SK-N-SH (cell line): Measurements from ENCODE around the gene GNAL. TPM values are rescaled to one million over a fixed set of nuclear protein-coding genes. Genes with fewer than 3 reads are reported as not detected.

Experiments
- CTCF ChIA-PET: fragments of 300-600, 350-600 bp; formaldehyde crosslinking; extraction: SDS; loops from one replicate; lab custom pipeline; 2021; lab: Yijun Ruan, JAX
- POLR2A ChIA-PET: fragments of 350-600 bp; sonication (Branson Sonifier 250); formaldehyde crosslinking; extraction: SDS; loops from one replicate; lab custom pipeline; 2020; ENCODE audit warnings: antibody characterized with exemption, inconsistent platforms; lab: Yijun Ruan, JAX
- DNase-seq: peaks from one replicate; pipeline ENCODE4 v3.0.0; 2012
- H2AFZ ChIP-seq: fragments of 200-600 bp; sonication (generic); 2 replicates; pipeline ENCODE4 v1.8.1; 2016; ENCODE audit warnings: antibody characterized with exemption, mild to moderate bottlenecking, low read depth
- H3F3A ChIP-seq: fragments of 200-600 bp; sonication (generic); replicated peaks from 2 replicates; pipeline ENCODE3; 2016; ENCODE audit warnings: antibody characterized with exemption, mild to moderate bottlenecking; ENCODE audit not compliant: insufficient read depth
- H3K27ac ChIP-seq, 2 experiments: fragments of 200-500 bp in 1 of 2; fragments of 200-600 bp in 1 of 2; sonication (Bioruptor generic) in 1 of 2; sonication (generic), shearing (Covaris generic) in 1 of 2; 2 replicates each; pipeline versions ENCODE4 v1.5.1 to v1.6.1; 2014 to 2016; ENCODE audit warnings: low read depth in 2 of 2, inconsistent platforms in 1 of 2, low read length in 1 of 2, mild to moderate bottlenecking in 1 of 2, mixed read lengths in 1 of 2
- H3K27me3 ChIP-seq: fragments of 200-600 bp; sonication (generic), shearing (Covaris generic); 2 replicates; pipeline ENCODE4 v1.6.1; 2016; ENCODE audit warnings: mixed run types; ENCODE audit not compliant: insufficient read depth
- H3K36me3 ChIP-seq, 2 experiments: fragments of 200-500 bp in 1 of 2; fragments of 200-600 bp in 1 of 2; sonication (Bioruptor generic) in 1 of 2; sonication (generic) in 1 of 2; replicated peaks in 1 of 2; 2 replicates each; pipeline versions ENCODE3 to v1.5.1; 2014 to 2016; ENCODE audit warnings: low read length in 1 of 2, mild to moderate bottlenecking in 1 of 2; ENCODE audit not compliant: insufficient read depth in 2 of 2, control insufficient read depth in 1 of 2
- H3K4me1 ChIP-seq, 2 experiments: fragments of 200-500 bp in 1 of 2; fragments of 200-600 bp in 1 of 2; sonication (Bioruptor generic) in 1 of 2; sonication (generic), shearing (Covaris generic) in 1 of 2; 2 replicates each; pipeline versions ENCODE4 v1.5.1 to v1.6.1; 2014 to 2016; ENCODE audit warnings: low read depth in 1 of 2, low read length in 1 of 2, mixed run types in 1 of 2; ENCODE audit not compliant: insufficient read depth in 2 of 2, control insufficient read depth in 1 of 2
- H3K4me2 ChIP-seq: fragments of 200-600 bp; sonication (generic), shearing (Covaris generic); 2 replicates; pipeline ENCODE4 v1.6.1; 2017; ENCODE audit warnings: mixed run types
- H3K4me3 ChIP-seq, 2 experiments: fragments of 200-500 bp in 1 of 2; fragments of 200-600 bp in 1 of 2; sonication (Bioruptor generic) in 1 of 2; sonication (generic), shearing (Covaris generic) in 1 of 2; 2 replicates each; pipeline versions ENCODE4 v1.5.1 to v1.8.1; 2014 to 2016; ENCODE audit warnings: low read depth in 2 of 2, inconsistent platforms in 1 of 2, low read length in 1 of 2, mild to moderate bottlenecking in 1 of 2, mixed read lengths in 1 of 2, moderate library complexity in 1 of 2
- H3K79me2 ChIP-seq: fragments of 200-600 bp; sonication (generic); 2 replicates; pipeline ENCODE4 v1.8.1; 2017; ENCODE audit warnings: mild to moderate bottlenecking; ENCODE audit not compliant: insufficient read depth
- H3K9ac ChIP-seq: fragments of 200-600 bp; sonication (generic); 2 replicates; pipeline ENCODE4 v1.6.1; 2017; ENCODE audit warnings: mixed run types
- H3K9me2 ChIP-seq: fragments of 200-600 bp; sonication (generic); 2 replicates; pipeline ENCODE4 v1.6.1; 2017; ENCODE audit warnings: mixed run types
- H3K9me3 ChIP-seq: fragments of 200-600 bp; sonication (generic); 2 replicates; pipeline ENCODE4 v1.6.1; 2017; ENCODE audit warnings: mixed run types, mild to moderate bottlenecking, moderate library complexity
- H4K20me1 ChIP-seq: fragments of 200-600 bp; sonication (generic); 2 replicates; pipeline ENCODE4 v1.6.1; 2017; ENCODE audit warnings: mild to moderate bottlenecking, mixed run types; ENCODE audit not compliant: insufficient read depth
- ELF1 ChIP-seq: IDR thresholded peaks from 2 replicates; pipeline ENCODE4 v1.4.0; 2012
- EP300 ChIP-seq, 2 experiments: IDR thresholded peaks; 2 replicates each; pipeline versions ENCODE4 v1.4.0 to v1.6.1; 2012; ENCODE audit warnings: borderline replicate concordance in 1 of 2, low read depth in 1 of 2, low read length in 1 of 2
- FOSL2 ChIP-seq: IDR thresholded peaks from 2 replicates; pipeline ENCODE4 v1.4.0; 2012; ENCODE audit warnings: low read depth, mild to moderate bottlenecking, moderate library complexity, borderline replicate concordance
- FOXJ3 ChIP-seq: sonication (generic); formaldehyde crosslinking; IDR thresholded peaks from 2 replicates; pipeline ENCODE4 v1.5.1; 2020; ENCODE audit warnings: mild to moderate bottlenecking, missing genetic modification reagents
- FOXM1 ChIP-seq: IDR thresholded peaks from 2 replicates; pipeline ENCODE4 v1.4.0; 2012; ENCODE audit warnings: low read depth, mild to moderate bottlenecking
- MEF2A ChIP-seq: IDR thresholded peaks from 2 replicates; pipeline ENCODE4 v1.4.0; 2012; ENCODE audit warnings: low read depth, borderline replicate concordance
- MXI1 ChIP-seq: IDR thresholded peaks from 2 replicates; pipeline ENCODE4 v1.6.1; 2012; ENCODE audit warnings: mild to moderate bottlenecking, low read depth, low read length, improper control_type of control experiment
- NFIC ChIP-seq: IDR thresholded peaks from 2 replicates; pipeline ENCODE4 v1.4.0; 2012; ENCODE audit warnings: borderline replicate concordance
- NRF1 ChIP-seq: IDR thresholded peaks from 2 replicates; pipeline ENCODE4 v1.6.1; 2012; ENCODE audit warnings: low read depth, mild to moderate bottlenecking, low read length
- POLR2AphosphoS5 ChIP-seq: IDR thresholded peaks from 2 replicates; pipeline ENCODE4 v1.6.1; 2012; ENCODE audit warnings: low read depth, low read length
- RAD21 ChIP-seq: IDR thresholded peaks from 2 replicates; pipeline ENCODE4 v1.6.1; 2012; ENCODE audit warnings: mild to moderate bottlenecking, low read length
- RCOR1 ChIP-seq: fragments of 150-350 bp; IDR thresholded peaks from 2 replicates; pipeline ENCODE4 v1.6.1; 2017; ENCODE audit warnings: antibody characterized with exemption, low read length
- REST ChIP-seq: IDR thresholded peaks from 2 replicates; pipeline ENCODE4 v1.6.1; 2012; ENCODE audit warnings: mild to moderate bottlenecking, low read depth, low read length, moderate library complexity
- RXRA ChIP-seq: IDR thresholded peaks from 2 replicates; pipeline ENCODE4 v1.4.0; 2012; ENCODE audit warnings: low read depth, mild to moderate bottlenecking, borderline replicate concordance
- TAF1 ChIP-seq: IDR thresholded peaks from 2 replicates; pipeline ENCODE4 v1.6.1; 2012; ENCODE audit warnings: low read depth, mild to moderate bottlenecking, low read length, moderate library complexity, borderline replicate concordance
- TCF12 ChIP-seq: IDR thresholded peaks from 2 replicates; pipeline ENCODE4 v1.4.0; 2012
- TEAD4 ChIP-seq: IDR thresholded peaks from 2 replicates; pipeline ENCODE4 v1.4.0; 2012; ENCODE audit warnings: mild to moderate bottlenecking, borderline replicate concordance; ENCODE audit not compliant: insufficient read depth
- USF2 ChIP-seq: fragments of 150-350 bp; IDR thresholded peaks from 2 replicates; pipeline ENCODE4 v1.6.1; 2017; ENCODE audit warnings: antibody characterized with exemption, low read length, low read depth, borderline replicate concordance
- WGBS: methylation state at CpG from one replicate; pipeline ENCODE4 v1.1.6; 2017; ENCODE audit warnings: low lambda C conversion rate; 5-methylcytosine and 5-hydroxymethylcytosine counted together
- polyA plus RNA-seq, 3 experiments: library from polyadenylated mRNA; depleted of rRNA; stranded (reverse); fragments of >200 nt; gene quantifications; 2 replicates each; pipeline ENCODE4 v1.2.3, GENCODE V29; 2012
- TF ChIP-seq, protein P1 (sequence below): fragments of 150-350 bp; IDR thresholded peaks from 2 replicates; pipeline ENCODE4 v1.6.1; 2016; ENCODE audit warnings: mild to moderate bottlenecking, low read depth, low read length
- TF ChIP-seq, protein P2 (sequence below): IDR thresholded peaks from 2 replicates; pipeline ENCODE4 v1.4.0; 2012; ENCODE audit warnings: low read depth

Gene GNAL
- polyA plus RNA-seq, 1 of the 3 experiments (the other 2 are of a cell fraction): 0.13 TPM

DNA sequence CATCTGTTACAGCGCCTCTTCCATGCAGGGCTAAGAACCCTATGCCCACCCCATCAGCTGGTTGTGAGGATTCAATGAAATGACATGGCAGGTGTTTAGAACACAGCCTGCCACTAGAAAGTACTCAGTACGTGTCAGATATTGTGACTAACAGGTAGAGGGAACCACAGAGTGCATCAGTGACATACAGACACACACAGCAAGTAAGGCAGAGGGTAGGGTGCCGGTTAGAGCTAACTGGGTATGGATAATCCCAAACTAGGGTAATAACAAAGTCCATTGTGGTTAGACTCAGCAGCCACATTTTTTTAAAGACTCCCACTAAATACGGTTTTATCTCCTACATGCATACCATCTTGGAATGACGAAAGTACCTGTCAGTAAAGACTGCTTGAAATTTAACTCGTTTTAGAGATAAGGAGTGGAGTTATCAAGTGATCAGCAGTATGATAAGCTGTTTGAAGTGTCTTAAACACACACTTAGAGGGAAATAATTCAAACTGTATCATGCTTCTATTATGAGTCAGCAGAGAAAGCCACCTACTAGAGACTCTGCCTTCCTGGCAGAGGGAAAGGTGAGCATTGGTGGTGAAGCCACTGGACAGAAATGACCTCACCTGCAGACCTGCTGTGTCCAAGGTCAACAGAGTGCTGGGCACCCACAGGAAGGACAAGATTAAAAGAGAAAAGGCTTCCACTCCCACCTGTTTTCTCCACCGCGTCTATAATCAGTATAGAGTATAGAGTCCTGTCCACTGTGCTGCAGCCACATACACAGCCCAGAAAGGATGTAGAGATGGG is 198.5 kb downstream of the GNAL start:
- H3K4me2 ChIP-seq: no peak overlapping the region
- no peaks in the 10 kb centered on the region for H3F3A ChIP-seq
- no peak for DNase-seq
- no peak overlapping the region for H2AFZ ChIP-seq
- H3K79me2 ChIP-seq: no peaks in the 10 kb centered on the region
- H3K9me3 ChIP-seq: no peaks in the 10 kb centered on the region
- CTCF ChIA-PET: interaction anchor here (1.5 to 1.7 kb wide), 3 partner anchors 18 to 152 kb away, joined by 4 read pairs; no protein-coding TSS in a partner anchor
- no peak for TF ChIP-seq FOSL2
- TF ChIP-seq ELF1: no peak
- no peak for TF ChIP-seq MEF2A
- TF ChIP-seq, protein P1, sequence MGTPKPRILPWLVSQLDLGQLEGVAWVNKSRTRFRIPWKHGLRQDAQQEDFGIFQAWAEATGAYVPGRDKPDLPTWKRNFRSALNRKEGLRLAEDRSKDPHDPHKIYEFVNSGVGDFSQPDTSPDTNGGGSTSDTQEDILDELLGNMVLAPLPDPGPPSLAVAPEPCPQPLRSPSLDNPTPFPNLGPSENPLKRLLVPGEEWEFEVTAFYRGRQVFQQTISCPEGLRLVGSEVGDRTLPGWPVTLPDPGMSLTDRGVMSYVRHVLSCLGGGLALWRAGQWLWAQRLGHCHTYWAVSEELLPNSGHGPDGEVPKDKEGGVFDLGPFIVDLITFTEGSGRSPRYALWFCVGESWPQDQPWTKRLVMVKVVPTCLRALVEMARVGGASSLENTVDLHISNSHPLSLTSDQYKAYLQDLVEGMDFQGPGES: no peak
- TF ChIP-seq TAF1: no peak
- no peak for TF ChIP-seq RCOR1
- TF ChIP-seq NFIC: no peak
- no peak for TF ChIP-seq RXRA
- TF ChIP-seq TEAD4: no peak
- no peak for TF ChIP-seq RAD21
- TF ChIP-seq FOXJ3 (CRISPR knock-in tag): no peak
- no peak for TF ChIP-seq EP300 (IDR thresholded peaks at IDR 0.05; ENCODE audit: borderline replicate concordance in 1 of 2, low read depth in 1 of 2, low read length in 1 of 2)
- no peak for TF ChIP-seq USF2
- TF ChIP-seq, protein P2, sequence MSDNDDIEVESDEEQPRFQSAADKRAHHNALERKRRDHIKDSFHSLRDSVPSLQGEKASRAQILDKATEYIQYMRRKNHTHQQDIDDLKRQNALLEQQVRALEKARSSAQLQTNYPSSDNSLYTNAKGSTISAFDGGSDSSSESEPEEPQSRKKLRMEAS: no peak
- WGBS: 70% methylated on average over 8 of the region's 8 CpGs
- H3K36me3 ChIP-seq: peaks cover 7 to 27% of the 10 kb centered on the region in 2 experiments
- H3K9ac ChIP-seq: no peak overlapping the region
- no peak overlapping the region for H3K27ac ChIP-seq
- H3K4me1 ChIP-seq: no peaks in the 10 kb centered on the region
- H3K9me2 ChIP-seq: no peaks in the 10 kb centered on the region
- POLR2A ChIA-PET: no interaction called here
- H3K27me3 ChIP-seq: no peaks in the 10 kb centered on the region
- H3K4me3 ChIP-seq: no peak overlapping the region
- no peaks in the 10 kb centered on the region for H4K20me1 ChIP-seq

- no peaks in the 10 kb centered on the region for H3K27me3 ChIP-seq
- H3K4me2 ChIP-seq: no peak overlapping the region
- no peak overlapping the region for H3K9ac ChIP-seq
- H3K9me2 ChIP-seq: no peaks in the 10 kb centered on the region
- no peaks in the 10 kb centered on the region for H3F3A ChIP-seq
- DNase-seq: no peak
- no peaks in the 10 kb centered on the region for H3K9me3 ChIP-seq
- no peaks in the 10 kb centered on the region for H4K20me1 ChIP-seq
- ChIA-PET CTCF (interaction anchor here (1.5 to 1.8 kb wide), 3 partner anchors 17 to 149 kb away, joined by 3 to 4 read pairs (median 4); no protein-coding TSS in a partner anchor), POLR2A (no interaction called here)
- WGBS: 84% methylated on average over 2 of the region's 2 CpGs
- no peaks in the 10 kb centered on the region for H3K79me2 ChIP-seq
- no peaks in the 10 kb centered on the region for H3K4me1 ChIP-seq
- H2AFZ ChIP-seq: no peak overlapping the region
- no peak overlapping the region for H3K4me3 ChIP-seq
- H3K36me3 ChIP-seq: peaks cover 7 to 27% of the 10 kb centered on the region in 2 experiments
- no peak overlapping the region for H3K27ac ChIP-seq
- TF ChIP-seq TCF12 (no peak), TEAD4 (no peak), REST (no peak), FOXM1 (no peak), NRF1 (no peak), FOXJ3 (CRISPR knock-in tag) (no peak), POLR2AphosphoS5 (no peak), MXI1 (no peak), MEF2A (no peak), NFIC (no peak)
- TF ChIP-seq, protein P1: no peak
- TF ChIP-seq, protein P2: no peak
Measured at GRCh38 chr18:11888726-11889125, 199.7 kb downstream of the GNAL start.
